ENCODE measurements around the gene CAPN1. TPM values are rescaled to one million over a fixed set of nuclear protein-coding genes. Genes with fewer than 3 reads are reported as not detected.

The CAPN1 gene
- total RNA-seq, 2 experiments from 2014 or later, result 80.3 to 83.2 TPM

GRCh38 chr11:65241134-65241533, 59.4 kb downstream of the CAPN1 start:
- Histone ChIP-seq H3K27me3 (ENCODE audit: control insufficient read depth in 1 of 2, insufficient read depth in 2 of 2, low read length in 2 of 2) (no peaks in the 10 kb centered on the region), H3K27ac (ENCODE audit: low read depth in 1 of 2, low read length in 2 of 2) (no peak overlapping the region), H3K9me3 (ENCODE audit: control insufficient read depth in 1 of 2, insufficient read depth in 1 of 2, low read length in 2 of 2) (peaks cover 0 to 8% of the 10 kb centered on the region in 2 experiments), H3K4me3 (ENCODE audit: low read length) (no peak overlapping the region), H3K4me1 (ENCODE audit: insufficient read depth, low read length) (no peaks in the 10 kb centered on the region), H3K36me3 (ENCODE audit: insufficient read depth, low read length) (no peaks in the 10 kb centered on the region)
- H3K36me3 Mint-ChIP-seq (ENCODE audit: low read depth), result no peaks in the 10 kb centered on the region
- CTCF ChIA-PET, result no interaction called here
- H3K27ac Mint-ChIP-seq, result no peak overlapping the region
- no peak for DNase-seq
- TF ChIP-seq CTCF (IDR thresholded peaks at IDR 0.05), result no peak
- H3K4me1 Mint-ChIP-seq (ENCODE audit: low read depth), result no peaks in the 10 kb centered on the region
- POLR2A ChIA-PET, result no interaction called here
- no peak overlapping the region for H3K4me3 Mint-ChIP-seq
- intact Hi-C loops (cut with DNase I, micrococcal nuclease), result no loop called here
- H3K27me3 Mint-ChIP-seq, result no peaks in the 10 kb centered on the region
- no peaks in the 10 kb centered on the region for H3K9me3 Mint-ChIP-seq
- ATAC-seq (ENCODE audit: poor library complexity), result no peak

- CTCF ChIA-PET, result no interaction called here
Observed at GRCh38 chr11:65241692-65242091, 60.0 kb downstream of the CAPN1 start.

GRCh38 chr11:65242389-65242788, 60.7 kb downstream of the CAPN1 start:
- Mint-ChIP-seq H3K9me3 (no peaks in the 10 kb centered on the region), H3K27ac (no peak overlapping the region), H3K4me3 (no peak overlapping the region), H3K4me1 (ENCODE audit: low read depth) (no peaks in the 10 kb centered on the region), H3K27me3 (no peaks in the 10 kb centered on the region), H3K36me3 (ENCODE audit: low read depth) (no peaks in the 10 kb centered on the region)
- Histone ChIP-seq H3K4me1 (ENCODE audit: insufficient read depth, low read length) (no peaks in the 10 kb centered on the region), H3K36me3 (ENCODE audit: insufficient read depth, low read length) (no peaks in the 10 kb centered on the region), H3K27ac (ENCODE audit: low read depth in 1 of 2, low read length in 2 of 2) (no peak overlapping the region), H3K4me3 (ENCODE audit: low read length) (no peak overlapping the region), H3K9me3 (ENCODE audit: control insufficient read depth in 1 of 2, insufficient read depth in 1 of 2, low read length in 2 of 2) (peaks cover 0 to 8% of the 10 kb centered on the region in 2 experiments), H3K27me3 (ENCODE audit: control insufficient read depth in 1 of 2, insufficient read depth in 2 of 2, low read length in 2 of 2) (no peaks in the 10 kb centered on the region)
- intact Hi-C loops (cut with DNase I, micrococcal nuclease), result no loop called here
- ATAC-seq (ENCODE audit: poor library complexity) (no peak), DNase-seq (no peak)
- ChIA-PET CTCF (no interaction called here), POLR2A (no interaction called here)
- no peak for TF ChIP-seq CTCF (IDR thresholded peaks at IDR 0.05)

More at GRCh38 chr11:65241692-65242091, 60.0 kb downstream of the CAPN1 start:
- no peaks in the 10 kb centered on the region for H3K4me1 Mint-ChIP-seq (ENCODE audit: low read depth)
- Histone ChIP-seq H3K4me3 (ENCODE audit: low read length) (no peak overlapping the region), H3K4me1 (ENCODE audit: insufficient read depth, low read length) (no peaks in the 10 kb centered on the region), H3K36me3 (ENCODE audit: insufficient read depth, low read length) (no peaks in the 10 kb centered on the region), H3K27ac (ENCODE audit: low read depth in 1 of 2, low read length in 2 of 2) (no peak overlapping the region), H3K27me3 (ENCODE audit: control insufficient read depth in 1 of 2, insufficient read depth in 2 of 2, low read length in 2 of 2) (no peaks in the 10 kb centered on the region), H3K9me3 (ENCODE audit: control insufficient read depth in 1 of 2, insufficient read depth in 1 of 2, low read length in 2 of 2) (peaks cover 0 to 8% of the 10 kb centered on the region in 2 experiments)
- H3K9me3 Mint-ChIP-seq, result no peaks in the 10 kb centered on the region
- DNase-seq (no peak), ATAC-seq (ENCODE audit: poor library complexity) (no peak)
- no peak overlapping the region for H3K27ac Mint-ChIP-seq
- intact Hi-C loops (cut with DNase I, micrococcal nuclease), result no loop called here
- no peak overlapping the region for H3K4me3 Mint-ChIP-seq
- H3K27me3 Mint-ChIP-seq, result no peaks in the 10 kb centered on the region
- TF ChIP-seq CTCF (IDR thresholded peaks at IDR 0.05), result no peak
- POLR2A ChIA-PET, result no interaction called here
- H3K36me3 Mint-ChIP-seq (ENCODE audit: low read depth), result no peaks in the 10 kb centered on the region
